Stimulated activated naive CD4-positive, alpha-beta T cell (primary cell): ENCODE results near the gene PARD6G.

Source experiments
- DNase-seq, 6 experiments: peaks; one replicate each; lab custom pipeline; 2025; lab: John Stamatoyannopoulos, UW

PARD6G gene

GRCh38 chr18:80210312-80211083 lies 36.8 kb downstream of the PARD6G start:
- no peak for DNase-seq

- DNase-seq = no peak
These were observed 38.7 kb downstream of the PARD6G start for GRCh38 chr18:80208620-80209019.

- DNase-seq = no peak
These were observed 42.0 kb downstream of the PARD6G start for GRCh38 chr18:80205294-80205693.

- no peak for DNase-seq
These were observed 43.2 kb downstream of the PARD6G start for GRCh38 chr18:80204142-80204541.

- no peak for DNase-seq
These were observed 44.1 kb downstream of the PARD6G start for GRCh38 chr18:80203249-80203648.

GRCh38 chr18:80202264-80202998 lies 44.9 kb downstream of the PARD6G start:
- no peak for DNase-seq

GRCh38 chr18:80201739-80202138 lies 45.6 kb downstream of the PARD6G start:
- no peak for DNase-seq

- DNase-seq = no peak
These were observed 46.2 kb downstream of the PARD6G start for GRCh38 chr18:80200932-80201672.

- no peak for DNase-seq
These were observed 47.0 kb downstream of the PARD6G start for GRCh38 chr18:80200171-80200931.

GRCh38 chr18:80198994-80199748 lies 48.1 kb downstream of the PARD6G start:
- no peak for DNase-seq

GRCh38 chr18:80198391-80198790 lies 48.9 kb downstream of the PARD6G start:
- DNase-seq = no peak

GRCh38 chr18:80197528-80197927 lies 49.8 kb downstream of the PARD6G start:
- no peak for DNase-seq

GRCh38 chr18:80196528-80197320 lies 50.6 kb downstream of the PARD6G start:
- DNase-seq = no peak

- no peak for DNase-seq
These were observed 52.3 kb downstream of the PARD6G start for GRCh38 chr18:80194874-80195570.

- no peak for DNase-seq
These were observed 53.6 kb downstream of the PARD6G start for GRCh38 chr18:80193701-80194100.

- DNase-seq = no peak
These were observed 54.5 kb downstream of the PARD6G start for GRCh38 chr18:80192653-80193385.

GRCh38 chr18:80191907-80192652 lies 55.2 kb downstream of the PARD6G start:
- DNase-seq = no peak

GRCh38 chr18:80191264-80191663 lies 56.0 kb downstream of the PARD6G start:
- no peak for DNase-seq
